IMR-90 (cell line): Measurements from ENCODE around the gene MR1.

Source experiments
- BHLHE40 ChIP-seq: fragments of 150-350 bp; IDR thresholded peaks from 2 replicates; pipeline ENCODE4 v1.6.1; 2016; ENCODE audit warnings: mild to moderate bottlenecking, low read depth, low read length
- CTCF ChIP-seq: conservative IDR thresholded peaks from 2 replicates; pipeline ENCODE4 v1.5.1; 2012; ENCODE audit warnings: mild to moderate bottlenecking, low read depth, low read length, improper control_type of control experiment
- ELK1 ChIP-seq: fragments of 150-350 bp; IDR thresholded peaks from 2 replicates; pipeline ENCODE4 v1.6.1; 2016; ENCODE audit warnings: low read depth, mild to moderate bottlenecking, low read length, moderate library complexity, borderline replicate concordance
- FOS ChIP-seq: fragments of 150-350 bp; IDR thresholded peaks from 2 replicates; pipeline ENCODE4 v1.6.1; 2016; ENCODE audit warnings: low read depth, low read length
- MXI1 ChIP-seq: IDR thresholded peaks from 2 replicates; pipeline ENCODE4 v1.6.1; 2012; ENCODE audit warnings: low read depth, mild to moderate bottlenecking, low read length, moderate library complexity, borderline replicate concordance
- POLR2A ChIP-seq: IDR thresholded peaks from 2 replicates; pipeline ENCODE4 v1.6.1; 2012; ENCODE audit warnings: mild to moderate bottlenecking, low read depth, low read length
- RCOR1 ChIP-seq: IDR thresholded peaks from 2 replicates; pipeline ENCODE4 v1.6.1; 2012; ENCODE audit warnings: mild to moderate bottlenecking, low read length, improper control_type of control experiment; ENCODE audit not compliant: insufficient replicate concordance

DNA sequence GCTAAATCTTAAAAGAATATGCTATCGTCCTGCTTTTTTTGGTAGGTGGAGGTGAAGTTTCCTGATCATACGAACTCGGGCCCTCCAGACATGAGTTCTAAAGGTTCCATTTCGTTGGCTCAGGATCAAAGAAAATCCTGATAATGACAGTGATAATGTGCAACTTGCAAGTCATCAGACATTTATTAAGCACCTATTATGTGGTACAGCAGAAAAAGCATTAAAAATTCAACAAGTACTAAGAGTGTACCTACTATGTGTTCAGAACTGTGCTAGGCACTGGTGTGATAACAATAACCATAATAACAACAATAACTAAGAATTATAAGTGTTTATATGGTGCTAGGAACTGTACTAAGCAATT, 50.8 kb downstream of the MR1 start:
- no peak for TF ChIP-seq POLR2A
- TF ChIP-seq ELK1: no peak
- TF ChIP-seq CTCF: no peak
- no peak for TF ChIP-seq RCOR1
- TF ChIP-seq BHLHE40: no peak
- no peak for TF ChIP-seq MXI1
- no peak for TF ChIP-seq FOS
